ENCODE results near the gene BSG.

- TF ChIP-seq CTCF (IDR thresholded peaks at IDR 0.05 in 2 of 3, conservative IDR thresholded peaks at IDR 0.05 in 1 of 3; ENCODE audit: insufficient read depth in 2 of 3, low read depth in 1 of 3, low read length in 3 of 3): no peak
- TF ChIP-seq SIX5 (IDR thresholded peaks at IDR 0.05; ENCODE audit: borderline replicate concordance in 1 of 2, insufficient read depth in 1 of 2, low read depth in 1 of 2, low read length in 2 of 2): no peak
- TF ChIP-seq RAD51 (IDR thresholded peaks at IDR 0.05; ENCODE audit: borderline replicate concordance, low read depth): no peak
- no peak for TF ChIP-seq SPI1 (IDR thresholded peaks at IDR 0.05; ENCODE audit: borderline replicate concordance, low read depth, low read length)
- no peak for TF ChIP-seq MAFF (IDR thresholded peaks at IDR 0.05; ENCODE audit: low read length)
- TF ChIP-seq, protein P1, sequence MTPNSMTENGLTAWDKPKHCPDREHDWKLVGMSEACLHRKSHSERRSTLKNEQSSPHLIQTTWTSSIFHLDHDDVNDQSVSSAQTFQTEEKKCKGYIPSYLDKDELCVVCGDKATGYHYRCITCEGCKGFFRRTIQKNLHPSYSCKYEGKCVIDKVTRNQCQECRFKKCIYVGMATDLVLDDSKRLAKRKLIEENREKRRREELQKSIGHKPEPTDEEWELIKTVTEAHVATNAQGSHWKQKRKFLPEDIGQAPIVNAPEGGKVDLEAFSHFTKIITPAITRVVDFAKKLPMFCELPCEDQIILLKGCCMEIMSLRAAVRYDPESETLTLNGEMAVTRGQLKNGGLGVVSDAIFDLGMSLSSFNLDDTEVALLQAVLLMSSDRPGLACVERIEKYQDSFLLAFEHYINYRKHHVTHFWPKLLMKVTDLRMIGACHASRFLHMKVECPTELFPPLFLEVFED (CRISPR knock-in tag; conservative IDR thresholded peaks at IDR 0.05): no peak
- TF ChIP-seq MYNN (IDR thresholded peaks at IDR 0.05): no peak
- no peak for TF ChIP-seq MYNN (CRISPR knock-in tag; IDR thresholded peaks at IDR 0.05)
- no peak for TF ChIP-seq TARDBP (IDR thresholded peaks at IDR 0.05)
- TF ChIP-seq, protein P2, sequence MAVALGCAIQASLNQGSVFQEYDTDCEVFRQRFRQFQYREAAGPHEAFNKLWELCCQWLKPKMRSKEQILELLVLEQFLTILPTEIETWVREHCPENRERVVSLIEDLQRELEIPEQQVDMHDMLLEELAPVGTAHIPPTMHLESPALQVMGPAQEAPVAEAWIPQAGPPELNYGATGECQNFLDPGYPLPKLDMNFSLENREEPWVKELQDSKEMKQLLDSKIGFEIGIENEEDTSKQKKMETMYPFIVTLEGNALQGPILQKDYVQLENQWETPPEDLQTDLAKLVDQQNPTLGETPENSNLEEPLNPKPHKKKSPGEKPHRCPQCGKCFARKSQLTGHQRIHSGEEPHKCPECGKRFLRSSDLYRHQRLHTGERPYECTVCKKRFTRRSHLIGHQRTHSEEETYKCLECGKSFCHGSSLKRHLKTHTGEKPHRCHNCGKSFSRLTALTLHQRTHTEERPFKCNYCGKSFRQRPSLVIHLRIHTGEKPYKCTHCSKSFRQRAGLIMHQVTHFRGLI (CRISPR knock-in tag; IDR thresholded peaks at IDR 0.05): no peak
- TF ChIP-seq, protein P3, sequence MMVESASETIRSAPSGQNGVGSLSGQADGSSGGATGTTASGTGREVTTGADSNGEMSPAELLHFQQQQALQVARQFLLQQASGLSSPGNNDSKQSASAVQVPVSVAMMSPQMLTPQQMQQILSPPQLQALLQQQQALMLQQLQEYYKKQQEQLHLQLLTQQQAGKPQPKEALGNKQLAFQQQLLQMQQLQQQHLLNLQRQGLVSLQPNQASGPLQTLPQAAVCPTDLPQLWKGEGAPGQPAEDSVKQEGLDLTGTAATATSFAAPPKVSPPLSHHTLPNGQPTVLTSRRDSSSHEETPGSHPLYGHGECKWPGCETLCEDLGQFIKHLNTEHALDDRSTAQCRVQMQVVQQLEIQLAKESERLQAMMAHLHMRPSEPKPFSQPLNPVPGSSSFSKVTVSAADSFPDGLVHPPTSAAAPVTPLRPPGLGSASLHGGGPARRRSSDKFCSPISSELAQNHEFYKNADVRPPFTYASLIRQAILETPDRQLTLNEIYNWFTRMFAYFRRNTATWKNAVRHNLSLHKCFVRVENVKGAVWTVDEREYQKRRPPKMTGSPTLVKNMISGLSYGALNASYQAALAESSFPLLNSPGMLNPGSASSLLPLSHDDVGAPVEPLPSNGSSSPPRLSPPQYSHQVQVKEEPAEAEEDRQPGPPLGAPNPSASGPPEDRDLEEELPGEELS (CRISPR knock-in tag; IDR thresholded peaks at IDR 0.05; ENCODE audit: borderline replicate concordance): no peak
- no peak for TF ChIP-seq HNRNPLL (IDR thresholded peaks at IDR 0.05; ENCODE audit: low read depth, low read length, poor library complexity, severe bottlenecking)
- TF ChIP-seq ATF7 (IDR thresholded peaks at IDR 0.05): no peak
- no peak for TF ChIP-seq OTX1 (CRISPR knock-in tag; IDR thresholded peaks at IDR 0.05)
- TF ChIP-seq, protein P4, sequence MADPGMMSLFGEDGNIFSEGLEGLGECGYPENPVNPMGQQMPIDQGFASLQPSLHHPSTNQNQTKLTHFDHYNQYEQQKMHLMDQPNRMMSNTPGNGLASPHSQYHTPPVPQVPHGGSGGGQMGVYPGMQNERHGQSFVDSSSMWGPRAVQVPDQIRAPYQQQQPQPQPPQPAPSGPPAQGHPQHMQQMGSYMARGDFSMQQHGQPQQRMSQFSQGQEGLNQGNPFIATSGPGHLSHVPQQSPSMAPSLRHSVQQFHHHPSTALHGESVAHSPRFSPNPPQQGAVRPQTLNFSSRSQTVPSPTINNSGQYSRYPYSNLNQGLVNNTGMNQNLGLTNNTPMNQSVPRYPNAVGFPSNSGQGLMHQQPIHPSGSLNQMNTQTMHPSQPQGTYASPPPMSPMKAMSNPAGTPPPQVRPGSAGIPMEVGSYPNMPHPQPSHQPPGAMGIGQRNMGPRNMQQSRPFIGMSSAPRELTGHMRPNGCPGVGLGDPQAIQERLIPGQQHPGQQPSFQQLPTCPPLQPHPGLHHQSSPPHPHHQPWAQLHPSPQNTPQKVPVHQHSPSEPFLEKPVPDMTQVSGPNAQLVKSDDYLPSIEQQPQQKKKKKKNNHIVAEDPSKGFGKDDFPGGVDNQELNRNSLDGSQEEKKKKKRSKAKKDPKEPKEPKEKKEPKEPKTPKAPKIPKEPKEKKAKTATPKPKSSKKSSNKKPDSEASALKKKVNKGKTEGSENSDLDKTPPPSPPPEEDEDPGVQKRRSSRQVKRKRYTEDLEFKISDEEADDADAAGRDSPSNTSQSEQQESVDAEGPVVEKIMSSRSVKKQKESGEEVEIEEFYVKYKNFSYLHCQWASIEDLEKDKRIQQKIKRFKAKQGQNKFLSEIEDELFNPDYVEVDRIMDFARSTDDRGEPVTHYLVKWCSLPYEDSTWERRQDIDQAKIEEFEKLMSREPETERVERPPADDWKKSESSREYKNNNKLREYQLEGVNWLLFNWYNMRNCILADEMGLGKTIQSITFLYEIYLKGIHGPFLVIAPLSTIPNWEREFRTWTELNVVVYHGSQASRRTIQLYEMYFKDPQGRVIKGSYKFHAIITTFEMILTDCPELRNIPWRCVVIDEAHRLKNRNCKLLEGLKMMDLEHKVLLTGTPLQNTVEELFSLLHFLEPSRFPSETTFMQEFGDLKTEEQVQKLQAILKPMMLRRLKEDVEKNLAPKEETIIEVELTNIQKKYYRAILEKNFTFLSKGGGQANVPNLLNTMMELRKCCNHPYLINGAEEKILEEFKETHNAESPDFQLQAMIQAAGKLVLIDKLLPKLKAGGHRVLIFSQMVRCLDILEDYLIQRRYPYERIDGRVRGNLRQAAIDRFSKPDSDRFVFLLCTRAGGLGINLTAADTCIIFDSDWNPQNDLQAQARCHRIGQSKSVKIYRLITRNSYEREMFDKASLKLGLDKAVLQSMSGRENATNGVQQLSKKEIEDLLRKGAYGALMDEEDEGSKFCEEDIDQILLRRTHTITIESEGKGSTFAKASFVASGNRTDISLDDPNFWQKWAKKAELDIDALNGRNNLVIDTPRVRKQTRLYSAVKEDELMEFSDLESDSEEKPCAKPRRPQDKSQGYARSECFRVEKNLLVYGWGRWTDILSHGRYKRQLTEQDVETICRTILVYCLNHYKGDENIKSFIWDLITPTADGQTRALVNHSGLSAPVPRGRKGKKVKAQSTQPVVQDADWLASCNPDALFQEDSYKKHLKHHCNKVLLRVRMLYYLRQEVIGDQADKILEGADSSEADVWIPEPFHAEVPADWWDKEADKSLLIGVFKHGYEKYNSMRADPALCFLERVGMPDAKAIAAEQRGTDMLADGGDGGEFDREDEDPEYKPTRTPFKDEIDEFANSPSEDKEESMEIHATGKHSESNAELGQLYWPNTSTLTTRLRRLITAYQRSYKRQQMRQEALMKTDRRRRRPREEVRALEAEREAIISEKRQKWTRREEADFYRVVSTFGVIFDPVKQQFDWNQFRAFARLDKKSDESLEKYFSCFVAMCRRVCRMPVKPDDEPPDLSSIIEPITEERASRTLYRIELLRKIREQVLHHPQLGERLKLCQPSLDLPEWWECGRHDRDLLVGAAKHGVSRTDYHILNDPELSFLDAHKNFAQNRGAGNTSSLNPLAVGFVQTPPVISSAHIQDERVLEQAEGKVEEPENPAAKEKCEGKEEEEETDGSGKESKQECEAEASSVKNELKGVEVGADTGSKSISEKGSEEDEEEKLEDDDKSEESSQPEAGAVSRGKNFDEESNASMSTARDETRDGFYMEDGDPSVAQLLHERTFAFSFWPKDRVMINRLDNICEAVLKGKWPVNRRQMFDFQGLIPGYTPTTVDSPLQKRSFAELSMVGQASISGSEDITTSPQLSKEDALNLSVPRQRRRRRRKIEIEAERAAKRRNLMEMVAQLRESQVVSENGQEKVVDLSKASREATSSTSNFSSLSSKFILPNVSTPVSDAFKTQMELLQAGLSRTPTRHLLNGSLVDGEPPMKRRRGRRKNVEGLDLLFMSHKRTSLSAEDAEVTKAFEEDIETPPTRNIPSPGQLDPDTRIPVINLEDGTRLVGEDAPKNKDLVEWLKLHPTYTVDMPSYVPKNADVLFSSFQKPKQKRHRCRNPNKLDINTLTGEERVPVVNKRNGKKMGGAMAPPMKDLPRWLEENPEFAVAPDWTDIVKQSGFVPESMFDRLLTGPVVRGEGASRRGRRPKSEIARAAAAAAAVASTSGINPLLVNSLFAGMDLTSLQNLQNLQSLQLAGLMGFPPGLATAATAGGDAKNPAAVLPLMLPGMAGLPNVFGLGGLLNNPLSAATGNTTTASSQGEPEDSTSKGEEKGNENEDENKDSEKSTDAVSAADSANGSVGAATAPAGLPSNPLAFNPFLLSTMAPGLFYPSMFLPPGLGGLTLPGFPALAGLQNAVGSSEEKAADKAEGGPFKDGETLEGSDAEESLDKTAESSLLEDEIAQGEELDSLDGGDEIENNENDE (IDR thresholded peaks at IDR 0.05; ENCODE audit: low read depth, low read length): no peak
These were observed 51.6 kb downstream of the BSG start for GRCh38 chr19:623974-624373.
